ENCODE measurements around the gene ITPR2. TPM values are rescaled to one million over a fixed set of nuclear protein-coding genes. Genes with fewer than 3 reads are reported as not detected.

Gene ITPR2
- total and polyA plus RNA-seq, 2 of the 8 experiments (the other 6 are each of a cell fraction or from before 2014, with no cell fraction given): 4.1 to 48.3 TPM

GRCh38 chr12:26686408-26686807, 146.6 kb downstream of the ITPR2 start:
- no peak overlapping the region for H3K14ac ChIP-seq (ENCODE audit: insufficient read length)
- no peak overlapping the region for H3K4ac ChIP-seq (replicated peaks; ENCODE audit: insufficient read length, low read depth, low read length)
- H3K23ac ChIP-seq (ENCODE audit: insufficient read length): no peak overlapping the region
- H3K79me1 ChIP-seq (ENCODE audit: low read depth, low read length): peaks cover 2% of the 10 kb centered on the region; the same call in 1 of the 2 replicates
- peak overlapping the region; percentile 47 for H4K91ac ChIP-seq (replicated peaks; ENCODE audit: insufficient read length, low read length)
- TF ChIP-seq SIRT6 (IDR thresholded peaks at IDR 0.05; ENCODE audit: low read length) (no peak), POLR2A (IDR thresholded peaks at IDR 0.05; ENCODE audit: control extremely low read depth in 1 of 2, low read depth in 2 of 2, low read length in 2 of 2) (no peak), TCF12 (IDR thresholded peaks at IDR 0.05; ENCODE audit: low read depth, low read length) (no peak), BCL11A (IDR thresholded peaks at IDR 0.05; ENCODE audit: low read depth in 2 of 2, low read length in 2 of 2) (no peak), TEAD4 (IDR thresholded peaks at IDR 0.05; ENCODE audit: low read depth, low read length) (no peak), BRCA1 (IDR thresholded peaks at IDR 0.05; ENCODE audit: low read depth, low read length) (no peak)
- H3K18ac ChIP-seq (ENCODE audit: extremely low read depth, low read length): no peak overlapping the region
- no peak overlapping the region for H2AFZ ChIP-seq (ENCODE audit: low read length)
- H3K23me2 ChIP-seq (ENCODE audit: low read depth, low read length): no peaks in the 10 kb centered on the region
- H3K27me3 ChIP-seq (replicated peaks in 1 of 4; ENCODE audit: control insufficient read depth in 3 of 4, extremely low read depth in 1 of 4, insufficient read depth in 3 of 4, low read length in 3 of 4): no peaks in the 10 kb centered on the region
- H2AK5ac ChIP-seq (ENCODE audit: low read depth, low read length): no peak overlapping the region
- no peak overlapping the region; the same call in 1 of the 2 replicates for H2BK20ac ChIP-seq (ENCODE audit: low read length)
- no peak overlapping the region for H3K56ac ChIP-seq (replicated peaks; ENCODE audit: insufficient read length, low read depth, low read length)
- H2BK15ac ChIP-seq (ENCODE audit: low read length): no peak overlapping the region
- no peaks in the 10 kb centered on the region for H4K20me1 ChIP-seq (replicated peaks in 1 of 2; ENCODE audit: control insufficient read depth in 1 of 2, insufficient read depth in 2 of 2, low read length in 2 of 2)
- no peak overlapping the region for H3K4me2 ChIP-seq (ENCODE audit: insufficient read depth in 1 of 2, low read depth in 2 of 2, low read length in 2 of 2)
- ChIA-PET POLR2A (ENCODE audit: partially characterized antibody) (no interaction called here), CTCF (ENCODE audit: partially characterized antibody) (no interaction called here)
- H3K4me3 ChIP-seq (ENCODE audit: extremely low read depth in 1 of 4, insufficient read depth in 2 of 4, low read depth in 3 of 4, low read length in 4 of 4): no peak overlapping the region
- no peak overlapping the region for H4K5ac ChIP-seq (ENCODE audit: insufficient read length, low read depth, low read length)
- H3K27ac ChIP-seq (ENCODE audit: low read depth, low read length): no peak overlapping the region
- no peak overlapping the region for H4K8ac ChIP-seq (ENCODE audit: extremely low read depth, insufficient read depth, low read length)
- no peak for DNase-seq (ENCODE audit: low read depth in 1 of 2, low spot score in 2 of 2)
- WGBS, 2 experiments (ENCODE audit: extremely low coverage in 1 of 2, insufficient coverage in 1 of 2, insufficient read length in 1 of 2, insufficient replicate concordance in 2 of 2, low coverage in 1 of 2, low lambda C conversion rate in 2 of 2, missing lambda C conversion rate in 1 of 2): 87% methylated on average over 4 of the region's 4 CpGs; no CpG with 5 or more reads in 1 of the 2 experiments
- peaks cover 0 to 21% (median 11%) of the 10 kb centered on the region in 4 experiments; a peak in 5 of 8 replicates for H3K36me3 ChIP-seq (ENCODE audit: control insufficient read depth in 2 of 4, insufficient read depth in 4 of 4, low read length in 3 of 4)
- H3K4me1 ChIP-seq (replicated peaks in 1 of 4; ENCODE audit: control insufficient read depth in 3 of 4, insufficient read depth in 4 of 4, low read length in 3 of 4): peaks cover 0 to 4% (median under 1%) of the 10 kb centered on the region in 4 experiments; a peak in 3 of 7 replicates
- H2BK12ac ChIP-seq (ENCODE audit: low read depth, low read length): no peak overlapping the region
- no peaks in the 10 kb centered on the region for H3K79me2 ChIP-seq (ENCODE audit: control insufficient read depth in 1 of 2, insufficient read depth in 2 of 2, low read length in 2 of 2)
- peaks cover 0 to 7% of the 10 kb centered on the region in 2 experiments; a peak in 1 of 4 replicates for H3K9me3 ChIP-seq (ENCODE audit: insufficient read depth in 2 of 2, low read depth in 1 of 2, low read length in 1 of 2)
- no peak overlapping the region for H3K9ac ChIP-seq (replicated peaks in 1 of 4; ENCODE audit: extremely low read depth in 1 of 4, low read depth in 3 of 4, low read length in 3 of 4)
- H2BK5ac ChIP-seq (ENCODE audit: low read depth, low read length): no peak overlapping the region
- FAIRE-seq: no peak
- no peak overlapping the region for H2BK120ac ChIP-seq (replicated peaks; ENCODE audit: low read depth, low read length)
